G401.6 (cell line): ENCODE data around the gene PTPRD.
"Not testable (repeated sequence)": the region's sequence is repeated elsewhere in the genome, so short reads cannot be mapped to it uniquely, and the experiment has no call there.

Source experiments
- FAIRE-seq: peaks from 2 replicates; lab custom pipeline; 2012; peaks lifted over from hg19 to GRCh38; lab: Jason Lieb, UNC

Gene PTPRD

GRCh38 chr9:9122230-9122875 lies 1490.4 kb downstream of the PTPRD start:
- FAIRE-seq = no peak

- no peak for FAIRE-seq
Measured at GRCh38 chr9:9117866-9118265, 1494.9 kb downstream of the PTPRD start.

- FAIRE-seq = no peak
Measured at GRCh38 chr9:9112001-9112720, 1500.6 kb downstream of the PTPRD start.

- no peak for FAIRE-seq
Measured at GRCh38 chr9:9108641-9109040, 1504.2 kb downstream of the PTPRD start.

GRCh38 chr9:9102295-9102694 lies 1510.5 kb downstream of the PTPRD start:
- FAIRE-seq = no peak

- no peak for FAIRE-seq
Measured at GRCh38 chr9:9100070-9100469, 1512.7 kb downstream of the PTPRD start.

GRCh38 chr9:9099646-9100045 lies 1513.2 kb downstream of the PTPRD start:
- FAIRE-seq = no peak

GRCh38 chr9:9097254-9097653 lies 1515.5 kb downstream of the PTPRD start:
- not testable (repeated sequence) for FAIRE-seq

- FAIRE-seq = no peak
Measured at GRCh38 chr9:9091387-9091786, 1521.4 kb downstream of the PTPRD start.

GRCh38 chr9:9079473-9079872 lies 1533.3 kb downstream of the PTPRD start:
- no peak for FAIRE-seq

GRCh38 chr9:9078301-9078700 lies 1534.5 kb downstream of the PTPRD start:
- no peak for FAIRE-seq

- FAIRE-seq = no peak
Measured at GRCh38 chr9:9061627-9062026, 1551.2 kb downstream of the PTPRD start.

GRCh38 chr9:9054354-9054992 lies 1558.3 kb downstream of the PTPRD start:
- FAIRE-seq = no peak

- FAIRE-seq = no peak
Measured at GRCh38 chr9:9045572-9045971, 1567.2 kb downstream of the PTPRD start.

- no peak for FAIRE-seq
Measured at GRCh38 chr9:9045072-9045471, 1567.7 kb downstream of the PTPRD start.

GRCh38 chr9:9043788-9044187 lies 1569.0 kb downstream of the PTPRD start:
- not testable (repeated sequence) for FAIRE-seq

- FAIRE-seq = no peak
Measured at GRCh38 chr9:9041756-9042155, 1571.0 kb downstream of the PTPRD start.

GRCh38 chr9:9033022-9033421 lies 1579.8 kb downstream of the PTPRD start:
- no peak for FAIRE-seq

- no peak for FAIRE-seq
Measured at GRCh38 chr9:9016597-9016996, 1596.2 kb downstream of the PTPRD start.

- FAIRE-seq = no peak
Measured at GRCh38 chr9:9004810-9005209, 1608.0 kb downstream of the PTPRD start.

- FAIRE-seq = no peak
Measured at GRCh38 chr9:9002826-9003583, 1609.8 kb downstream of the PTPRD start.

- FAIRE-seq = no peak
Measured at GRCh38 chr9:8980496-8981013, 1632.2 kb downstream of the PTPRD start.

GRCh38 chr9:8978334-8978733 lies 1634.5 kb downstream of the PTPRD start:
- FAIRE-seq = no peak
